ENCODE results near the gene MMP14. TPM values are rescaled to one million over a fixed set of nuclear protein-coding genes. Genes with fewer than 3 reads are reported as not detected.
"Not testable (repeated sequence)": the region's sequence is repeated elsewhere in the genome, so short reads cannot be mapped to it uniquely, and the experiment has no call there.

MMP14 gene
- total RNA-seq, 1 experiment from 2014 or later, result 34.8 TPM

- CTCF ChIA-PET, result no interaction called here
- no TSS peak for BruUV-seq (replicated peaks)
- Histone ChIP-seq H2AFZ (no peak overlapping the region), H3K4me2 (no peak overlapping the region), H3K79me2 (ENCODE audit: low read depth) (no peaks in the 10 kb centered on the region), H3K4me3 (no peak overlapping the region), H3K9me2 (ENCODE audit: insufficient read depth) (no peaks in the 10 kb centered on the region), H3K36me3 (ENCODE audit: low read depth) (no peaks in the 10 kb centered on the region), H3F3A (ENCODE audit: insufficient read depth, low read depth) (peaks cover 5% of the 10 kb centered on the region; the same call in 1 of the 2 replicates), H3K27ac (no peak overlapping the region), H3K27me3 (ENCODE audit: insufficient read depth, low read depth) (no peaks in the 10 kb centered on the region), H3K4me1 (replicated peaks; ENCODE audit: insufficient read depth) (peaks cover 17% of the 10 kb centered on the region), H3K9me3 (ENCODE audit: insufficient read depth, low read depth) (no peaks in the 10 kb centered on the region), H4K20me1 (ENCODE audit: insufficient read depth) (no peaks in the 10 kb centered on the region)
- intact Hi-C loops (cut with micrococcal nuclease; ENCODE audit: unreplicated experiment), result no loop called here
- no peak for DNase-seq
- POLR2A ChIA-PET (ENCODE audit: unreplicated experiment), result no interaction called here
- no peak for TF ChIP-seq CTCF (conservative IDR thresholded peaks at IDR 0.05)
- no peak for TF ChIP-seq EZH2 (IDR thresholded peaks at IDR 0.05; ENCODE audit: low read depth)
Observed at GRCh38 chr14:22803687-22803974, 32.8 kb upstream of the MMP14 start.

- H3K9me2 ChIP-seq (ENCODE audit: insufficient read depth); H3K4me3 ChIP-seq; H3K79me2 ChIP-seq (ENCODE audit: low read depth); POLR2A ChIA-PET (ENCODE audit: unreplicated experiment); H3K4me2 ChIP-seq; H3F3A ChIP-seq (ENCODE audit: insufficient read depth, low read depth); CTCF ChIA-PET; BruUV-seq (replicated peaks); H3K27ac ChIP-seq; intact Hi-C loops (cut with micrococcal nuclease; ENCODE audit: unreplicated experiment); DNase-seq; H3K27me3 ChIP-seq (ENCODE audit: insufficient read depth, low read depth); H3K9me3 ChIP-seq (ENCODE audit: insufficient read depth, low read depth); H4K20me1 ChIP-seq (ENCODE audit: insufficient read depth); H3K36me3 ChIP-seq (ENCODE audit: low read depth); H2AFZ ChIP-seq: not testable (repeated sequence)
- H3K4me1 ChIP-seq (replicated peaks; ENCODE audit: insufficient read depth), result peaks cover 19% of the 10 kb centered on the region
Observed at GRCh38 chr14:22805235-22805634, 31.1 kb upstream of the MMP14 start.

GRCh38 chr14:22807432-22808087, 28.8 kb upstream of the MMP14 start:
- H4K20me1 ChIP-seq (ENCODE audit: insufficient read depth), result no peaks in the 10 kb centered on the region
- peak overlapping the region; percentile 43 for H3K4me2 ChIP-seq
- intact Hi-C loops (cut with micrococcal nuclease; ENCODE audit: unreplicated experiment), result no loop called here
- H3K27ac ChIP-seq, result peak overlapping the region; percentile 46
- H3K9me3 ChIP-seq (ENCODE audit: insufficient read depth, low read depth), result no peaks in the 10 kb centered on the region
- peak in 1 of 2 experiments; percentile 42 for DNase-seq
- ChIA-PET CTCF (interaction anchor here (0.6 kb wide), 1 partner anchor 132 kb away, joined by 4 read pairs; no protein-coding TSS in a partner anchor), POLR2A (ENCODE audit: unreplicated experiment) (interaction anchor here (0.6 to 0.8 kb wide), 4 partner anchors 17 to 264 kb away, joined by 3 to 16 read pairs (median 5); no protein-coding TSS in a partner anchor)
- H3K4me3 ChIP-seq, result no peak overlapping the region
- peak overlapping the region; percentile 46; the same call in 1 of the 2 replicates for H2AFZ ChIP-seq
- peaks cover 5% of the 10 kb centered on the region; the same call in 1 of the 2 replicates for H3F3A ChIP-seq (ENCODE audit: insufficient read depth, low read depth)
- H3K4me1 ChIP-seq (replicated peaks; ENCODE audit: insufficient read depth), result peaks cover 19% of the 10 kb centered on the region
- TF ChIP-seq EZH2 (IDR thresholded peaks at IDR 0.05; ENCODE audit: low read depth), result no peak
- no peak for TF ChIP-seq CTCF (conservative IDR thresholded peaks at IDR 0.05)
- no TSS peak for BruUV-seq (replicated peaks)
- no peaks in the 10 kb centered on the region for H3K9me2 ChIP-seq (ENCODE audit: insufficient read depth)
- no peaks in the 10 kb centered on the region for H3K27me3 ChIP-seq (ENCODE audit: insufficient read depth, low read depth)
- no peaks in the 10 kb centered on the region for H3K36me3 ChIP-seq (ENCODE audit: low read depth)
- H3K79me2 ChIP-seq (ENCODE audit: low read depth), result no peaks in the 10 kb centered on the region

Data from PC-9 (cell line).